Measurements from ENCODE around the gene TRPT1.

GRCh38 chr11:64229744-64230170 is 3.8 kb upstream of the TRPT1 start:
- no peak for TF ChIP-seq CTCF (IDR thresholded peaks at IDR 0.05)
- TF ChIP-seq POLR2A (IDR thresholded peaks at IDR 0.05) = no peak
